ENCODE measurements around the gene FZR1. TPM values are rescaled to one million over a fixed set of nuclear protein-coding genes. Genes with fewer than 3 reads are reported as not detected.

Gene FZR1
- total and polyA plus RNA-seq, 9 of the 15 experiments (the other 6 are each of a cell fraction or from before 2014, with no cell fraction given): 0.18 to 48.0 (median 22.2) TPM

- TF ChIP-seq ZFP91 (CRISPR knock-in tag; IDR thresholded peaks at IDR 0.05) (no peak), SAFB2 (IDR thresholded peaks at IDR 0.05; ENCODE audit: borderline replicate concordance, low read depth, low read length, severe bottlenecking) (no peak), KDM1A (IDR thresholded peaks at IDR 0.05) (peak; percentile 97), SRSF7 (optimal IDR thresholded peaks at IDR 0.05; ENCODE audit: low read depth, low read length) (no peak), SREBF1 (IDR thresholded peaks at IDR 0.05; ENCODE audit: borderline replicate concordance, low read depth, low read length) (no peak), TOE1 (IDR thresholded peaks at IDR 0.05; ENCODE audit: borderline replicate concordance) (peak; percentile 41; the same call in 1 of the 2 replicates), TOE1 (CRISPR knock-in tag; IDR thresholded peaks at IDR 0.05; ENCODE audit: borderline replicate concordance, low read depth) (no peak), RB1 (IDR thresholded peaks at IDR 0.05; ENCODE audit: low read depth) (no peak), STAT5B (CRISPR knock-in tag; IDR thresholded peaks at IDR 0.05) (no peak), NR2F6 (CRISPR knock-in tag; IDR thresholded peaks at IDR 0.05) (no peak), NR3C1 (CRISPR knock-in tag; IDR thresholded peaks at IDR 0.05) (no peak), ZNF408 (CRISPR knock-in tag; IDR thresholded peaks at IDR 0.05; ENCODE audit: low read depth) (no peak), FOXA3 (CRISPR knock-in tag; conservative IDR thresholded peaks at IDR 0.05 in 1 of 2, IDR thresholded peaks at IDR 0.05 in 1 of 2) (0 out of 4 replicates have a peak, but pooled peaks of 1 of the 2 experiments have one; percentile 28), RAD21 (CRISPR knock-in tag; conservative IDR thresholded peaks at IDR 0.05 in 1 of 2, IDR thresholded peaks at IDR 0.05 in 1 of 2) (peak in 1 of 2 experiments; percentile 14; a peak in 1 of 4 replicates), NBN (IDR thresholded peaks at IDR 0.05; ENCODE audit: low read depth) (no peak; the same call in 1 of the 2 replicates), GTF2E2 (tag; IDR thresholded peaks at IDR 0.05) (no peak), CHD1 (IDR thresholded peaks at IDR 0.05; ENCODE audit: low read length) (no peak), ZBTB49 (CRISPR knock-in tag; IDR thresholded peaks at IDR 0.05; ENCODE audit: borderline replicate concordance) (no peak), SIX5 (IDR thresholded peaks at IDR 0.05; ENCODE audit: borderline replicate concordance in 1 of 2, insufficient read depth in 1 of 2, low read depth in 1 of 2, low read length in 2 of 2) (no peak), E2F8 (IDR thresholded peaks at IDR 0.05; ENCODE audit: low read depth, partially characterized antibody) (no peak), NFIC (IDR thresholded peaks at IDR 0.05) (peak; percentile 33; the same call in 1 of the 2 replicates)
Observed at GRCh38 chr19:3580156-3580934, 74.2 kb downstream of the FZR1 start (continued).
